Prostate gland (tissue), 2 donors: ENCODE data around the gene ONECUT2.

ENCODE experiments used
- CTCF ChIP-seq, 4 experiments: fragments of 200-600 bp in 2 of 4; fragments of 450-650 bp in 2 of 4; sonication (generic) in 2 of 4; IDR thresholded peaks; 1 replicate in 3 of 4; 2 replicates in 1 of 4; pipeline ENCODE4 v1.5.1; 2016 to 2019; ENCODE audit warnings: antibody characterized with exemption in 4 of 4, mild to moderate bottlenecking in 2 of 4, moderate library complexity in 2 of 4
- POLR2A ChIP-seq: fragments of 450-650 bp; IDR thresholded peaks from one replicate; pipeline ENCODE4 v1.6.1; 2016; ENCODE audit warnings: antibody characterized with exemption, mild to moderate bottlenecking

DNA sequence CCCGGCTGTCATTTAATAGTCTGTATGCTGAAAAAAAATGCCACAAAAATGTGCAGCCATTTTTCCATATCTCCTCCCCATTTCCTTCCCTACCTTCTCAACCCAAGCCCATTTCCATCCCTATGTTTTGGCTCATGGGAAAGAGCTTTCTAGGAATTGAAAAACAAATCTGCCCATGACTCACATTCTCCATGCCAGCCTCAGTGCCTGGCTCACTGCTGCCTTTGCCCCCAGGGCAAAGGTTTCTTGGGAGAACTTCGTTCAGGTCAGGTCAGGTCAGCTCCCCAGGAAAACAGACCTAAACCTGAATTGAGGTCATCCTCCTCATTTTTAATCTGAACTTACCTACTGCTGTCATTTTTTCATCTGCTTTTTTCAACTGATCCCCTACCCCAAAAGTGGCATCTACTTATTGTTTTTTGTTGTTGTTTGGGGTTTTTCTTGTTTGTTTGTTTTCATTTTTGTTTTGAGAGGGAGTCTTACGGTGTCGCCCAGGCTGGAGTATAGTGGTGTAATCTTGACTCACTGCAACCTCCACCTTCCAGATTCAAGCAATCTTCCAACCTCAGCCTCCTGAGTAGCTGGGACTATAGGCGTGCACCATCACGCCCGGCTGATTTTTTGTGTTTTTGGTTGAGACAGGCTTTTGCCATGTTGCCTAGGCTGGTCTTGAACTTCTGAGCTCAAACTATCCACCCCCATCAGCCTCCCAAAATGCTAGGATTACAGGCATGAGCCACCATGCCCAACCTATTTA lies 84.7 kb downstream of the ONECUT2 start:
- TF ChIP-seq CTCF (IDR thresholded peaks at IDR 0.05) (no peak), POLR2A (no peak)
